ENCODE results near the gene PPM1H. TPM values are rescaled to one million over a fixed set of nuclear protein-coding genes. Genes with fewer than 3 reads are reported as not detected.

The PPM1H gene
- total RNA-seq, 4 donors from 2014 or later, result 1.5 to 2.7 (median 2.3) TPM

- no peak for TF ChIP-seq CTCF (IDR thresholded peaks at IDR 0.05; ENCODE audit: low read depth)
Measured at GRCh38 chr12:62969695-62970094, 34.7 kb upstream of the PPM1H start.

- TF ChIP-seq CTCF (IDR thresholded peaks at IDR 0.05; ENCODE audit: low read depth), result no peak
Measured at GRCh38 chr12:62967701-62968100, 32.8 kb upstream of the PPM1H start.

- TF ChIP-seq CTCF (IDR thresholded peaks at IDR 0.05; ENCODE audit: low read depth), result no peak
Measured at GRCh38 chr12:62966990-62967506, 32.1 kb upstream of the PPM1H start.

GRCh38 chr12:62963486-62964041, 28.6 kb upstream of the PPM1H start:
- no peak for TF ChIP-seq CTCF (IDR thresholded peaks at IDR 0.05; ENCODE audit: low read depth)

- TF ChIP-seq CTCF (IDR thresholded peaks at IDR 0.05; ENCODE audit: low read depth), result no peak
Measured at GRCh38 chr12:62960324-62960723, 25.4 kb upstream of the PPM1H start.

- no peak for TF ChIP-seq CTCF (IDR thresholded peaks at IDR 0.05; ENCODE audit: low read depth)
Measured at GRCh38 chr12:62959745-62960144, 24.8 kb upstream of the PPM1H start.

GRCh38 chr12:62957233-62957953, 22.4 kb upstream of the PPM1H start:
- TF ChIP-seq CTCF (IDR thresholded peaks at IDR 0.05; ENCODE audit: low read depth), result no peak

All from subcutaneous adipose tissue (tissue), 4 donors.